Tongue (tissue), 2 donors: ENCODE measurements around the gene PCTP. TPM values are rescaled to one million over a fixed set of nuclear protein-coding genes. Genes with fewer than 3 reads are reported as not detected.
A peak's percentile ranks its signal among the peaks of the same experiment; 100 is the strongest.

Experiments
- DNase-seq: peaks from one replicate; pipeline ENCODE4 v3.0.0-alpha.2; 2015
- total RNA-seq: library from RNA; depleted of rRNA; stranded (reverse); fragments of >200 nt; gene quantifications from one replicate; pipeline ENCODE4 v1.2.3, GENCODE V29; 2014

Gene PCTP
- total RNA-seq, 1 donor from 2014 or later = 10.3 TPM

GRCh38 chr17:55757659-55758058 lies 6.8 kb downstream of the PCTP start:
- no peak for DNase-seq

DNA sequence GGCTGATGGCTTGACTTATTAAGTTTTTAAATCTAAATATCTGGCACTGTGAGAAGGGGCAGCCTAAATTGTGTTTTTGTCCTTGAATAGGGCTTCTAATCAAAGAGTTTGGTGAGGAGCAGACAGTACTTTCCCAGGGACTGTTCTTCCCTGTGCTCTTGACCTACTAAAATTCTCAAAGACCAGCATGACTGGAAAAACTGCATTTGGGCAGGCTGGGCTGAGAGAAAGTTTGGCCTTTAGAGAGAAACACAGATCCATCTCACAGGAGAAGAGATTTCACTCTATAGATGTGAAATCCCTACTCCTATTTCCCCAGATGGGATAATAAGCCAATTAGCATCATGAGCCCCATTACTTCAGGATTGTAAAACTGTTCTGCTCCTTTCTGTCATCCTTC lies 7.3 kb downstream of the PCTP start:
- DNase-seq = no peak

GRCh38 chr17:55760643-55761355 lies 9.9 kb downstream of the PCTP start:
- no peak for DNase-seq

GRCh38 chr17:55762086-55762858 lies 11.4 kb downstream of the PCTP start:
- no peak for DNase-seq

DNA sequence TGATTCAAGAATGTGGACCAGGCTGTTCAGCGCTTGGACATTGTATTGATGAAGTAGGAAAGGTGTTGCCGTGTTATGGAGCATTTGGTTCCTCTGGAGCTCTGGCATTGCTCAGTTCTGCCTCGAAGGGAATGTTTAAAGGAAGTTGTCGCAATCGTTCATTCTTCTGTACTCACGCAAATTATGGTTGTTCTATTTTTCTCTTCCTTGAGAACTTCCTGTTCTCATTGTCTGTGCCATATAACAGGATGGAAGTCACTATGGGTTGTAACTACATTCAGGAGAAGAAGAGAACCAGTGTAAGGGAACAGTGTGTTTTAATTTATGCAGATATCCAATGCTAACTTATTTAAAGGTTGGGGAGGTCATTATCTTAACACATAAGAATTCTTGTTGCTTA lies 13.0 kb downstream of the PCTP start:
- no peak for DNase-seq

DNA sequence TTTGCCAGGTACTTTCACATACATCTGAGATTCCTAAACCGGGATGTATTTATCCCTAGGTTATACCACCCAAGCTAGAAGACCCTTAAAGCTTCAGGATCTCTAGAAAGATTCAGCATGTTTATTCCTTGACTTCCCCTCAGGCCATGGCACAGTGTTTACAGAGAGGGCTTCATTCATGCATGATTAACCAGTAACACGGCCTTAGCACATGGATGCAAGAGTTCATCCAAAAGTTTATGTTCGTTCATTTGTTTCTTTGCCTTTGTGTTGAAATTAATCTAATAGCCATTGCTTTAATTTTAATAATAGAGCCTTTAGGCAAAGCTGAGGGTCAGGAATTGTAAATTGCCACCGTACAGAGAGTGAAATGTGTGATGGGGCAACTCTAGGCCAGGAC lies 13.8 kb downstream of the PCTP start:
- DNase-seq = no peak

DNA sequence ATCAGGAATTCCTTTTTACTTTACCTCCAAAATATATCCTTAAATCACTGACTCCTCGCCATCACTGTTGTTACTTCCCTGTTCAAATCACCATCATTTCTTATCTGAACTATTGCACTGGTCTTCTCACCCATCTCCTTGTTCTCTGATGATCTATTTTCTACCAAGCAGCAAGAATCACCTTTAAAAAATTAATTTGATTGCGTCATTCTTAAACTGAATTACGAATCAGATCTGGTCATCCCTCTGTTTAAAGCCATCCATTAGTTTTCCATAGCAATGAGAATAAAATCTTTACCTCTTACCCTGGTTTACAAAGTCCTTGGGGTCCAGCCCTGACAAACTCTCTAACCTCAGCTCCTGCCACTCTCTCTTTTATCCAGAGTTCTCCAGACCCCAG lies 14.6 kb downstream of the PCTP start:
- no peak for DNase-seq

DNA sequence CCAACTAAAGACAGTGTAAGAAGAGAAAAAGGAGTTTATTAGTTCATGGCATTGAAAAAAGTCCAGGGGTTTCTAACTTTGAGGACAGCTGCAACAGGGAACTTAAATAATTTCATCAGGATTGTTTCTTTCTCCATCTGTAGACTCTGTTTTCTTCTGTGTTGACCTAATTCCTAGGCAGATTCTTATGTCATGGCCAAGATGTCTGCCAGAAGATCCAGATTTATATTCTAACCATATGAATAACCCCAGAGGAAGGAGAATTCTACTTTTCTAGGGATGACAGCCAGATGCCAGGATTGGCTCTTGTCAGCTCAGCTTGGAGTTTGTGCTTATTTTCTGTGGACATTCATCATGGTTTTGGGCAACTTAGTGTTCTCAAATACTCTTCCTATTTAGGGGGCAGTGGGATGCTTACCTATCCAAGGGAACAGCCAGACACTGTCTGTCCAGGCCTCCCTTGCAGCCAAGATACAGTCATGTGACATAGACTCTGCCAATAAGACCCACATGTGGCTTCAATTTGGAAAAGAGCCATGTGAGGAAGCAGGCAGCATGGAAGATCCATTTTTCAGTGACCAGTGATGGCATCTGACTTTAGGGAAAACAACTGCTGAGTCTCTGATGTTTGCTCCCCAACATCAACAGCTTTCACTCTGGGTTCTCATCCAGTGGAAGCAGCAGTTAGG lies 18.2 kb downstream of the PCTP start:
- DNase-seq = peak; percentile 31

GRCh38 chr17:55769625-55770000 lies 18.8 kb downstream of the PCTP start:
- no peak for DNase-seq

DNA sequence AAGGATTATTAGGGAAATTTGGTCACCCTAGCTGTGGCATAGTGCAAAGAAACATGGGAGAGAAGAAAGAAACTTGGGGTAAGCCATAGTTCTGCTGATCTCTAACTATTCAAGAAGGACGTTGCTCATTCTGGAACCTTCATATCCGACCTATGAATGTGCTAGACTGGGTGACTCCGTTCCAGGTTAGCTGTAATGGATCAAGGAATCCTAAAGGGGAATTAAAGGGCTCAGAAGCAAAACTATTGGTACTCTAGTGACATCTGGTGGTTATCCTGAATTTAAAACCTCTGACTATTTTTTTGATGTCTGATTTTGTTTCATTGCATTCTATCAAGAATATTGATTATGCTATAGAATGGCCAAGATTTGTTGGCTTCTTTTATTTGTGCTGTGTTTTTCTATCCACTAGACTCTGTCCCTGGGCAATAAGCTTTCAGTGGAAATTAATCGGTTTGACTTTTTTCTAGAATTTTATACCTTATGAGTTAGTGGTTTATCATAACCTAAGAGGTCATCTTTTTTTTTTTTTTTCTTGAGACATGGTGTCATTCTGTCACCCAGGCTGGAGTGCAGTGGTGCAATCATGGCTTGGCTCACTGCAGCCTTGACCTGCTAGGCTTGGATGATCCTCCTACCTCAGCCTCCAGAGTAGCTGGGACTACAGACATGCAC lies 19.5 kb downstream of the PCTP start:
- peak; percentile 66 for DNase-seq

DNA sequence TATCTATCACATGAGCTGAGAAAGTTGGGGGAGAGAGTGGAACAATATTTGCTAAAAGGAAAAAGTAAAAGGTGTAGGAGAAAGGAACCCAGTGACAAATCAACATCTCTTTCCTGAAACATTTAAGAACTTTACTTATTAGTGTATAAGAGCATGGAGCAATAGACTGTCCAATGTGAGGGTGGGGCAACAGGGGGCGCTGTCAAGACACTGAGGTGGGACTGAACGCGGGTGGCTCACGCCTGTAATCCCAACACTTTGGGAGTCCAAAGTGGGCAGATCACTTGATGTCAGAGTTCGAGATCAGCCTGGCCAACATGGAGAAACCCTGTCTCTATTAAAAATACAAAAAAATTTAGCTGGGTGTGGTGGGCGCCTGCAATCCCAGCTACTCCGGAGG lies 21.2 kb downstream of the PCTP start:
- no peak for DNase-seq

- DNase-seq = no peak
These were observed 22.8 kb downstream of the PCTP start for GRCh38 chr17:55773671-55774070.

- DNase-seq = no peak
These were observed 24.0 kb downstream of the PCTP start for GRCh38 chr17:55774846-55775271.

DNA sequence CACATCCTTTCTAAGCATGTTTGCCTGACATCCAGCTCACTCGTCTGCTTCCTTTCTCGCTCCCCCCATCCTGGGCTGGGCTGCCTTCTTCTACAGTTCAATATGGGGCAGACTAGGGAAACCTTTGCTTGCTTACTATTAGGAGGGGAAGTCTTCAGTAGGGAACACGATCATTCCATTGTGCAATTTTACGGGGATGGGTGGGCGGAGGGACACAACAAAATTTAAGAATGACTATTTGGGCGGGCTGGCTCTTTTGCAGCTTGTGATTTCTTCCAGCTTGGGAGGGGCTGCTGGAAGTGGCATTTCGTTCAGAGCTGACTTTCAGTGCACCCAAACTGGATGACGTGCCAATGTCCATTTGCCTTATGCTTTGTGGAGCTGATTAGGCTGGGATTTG lies 25.4 kb downstream of the PCTP start:
- no peak for DNase-seq

DNA sequence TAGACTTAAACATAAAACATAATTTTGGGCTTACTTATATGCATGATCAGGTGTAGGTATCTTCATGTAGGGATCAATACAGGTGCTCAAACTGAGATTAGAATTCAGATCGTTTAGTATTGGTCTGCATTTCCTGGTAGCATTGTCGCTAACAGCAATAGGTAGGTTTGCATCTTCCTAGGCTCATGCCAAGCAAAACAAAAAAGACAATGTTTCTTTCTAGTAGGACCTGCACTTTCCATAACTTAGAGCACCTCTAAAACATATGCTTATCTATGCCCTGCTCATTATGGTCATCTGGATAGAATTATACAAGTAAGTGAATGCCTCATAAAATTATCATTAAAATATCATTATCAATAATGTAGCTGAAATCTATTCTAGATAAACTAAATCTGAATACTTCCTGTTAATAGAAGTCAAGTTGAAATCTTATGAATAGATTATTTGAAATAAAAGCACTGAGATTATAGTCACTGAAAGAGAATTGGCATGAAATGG lies 26.7 kb downstream of the PCTP start:
- no peak for DNase-seq

DNA sequence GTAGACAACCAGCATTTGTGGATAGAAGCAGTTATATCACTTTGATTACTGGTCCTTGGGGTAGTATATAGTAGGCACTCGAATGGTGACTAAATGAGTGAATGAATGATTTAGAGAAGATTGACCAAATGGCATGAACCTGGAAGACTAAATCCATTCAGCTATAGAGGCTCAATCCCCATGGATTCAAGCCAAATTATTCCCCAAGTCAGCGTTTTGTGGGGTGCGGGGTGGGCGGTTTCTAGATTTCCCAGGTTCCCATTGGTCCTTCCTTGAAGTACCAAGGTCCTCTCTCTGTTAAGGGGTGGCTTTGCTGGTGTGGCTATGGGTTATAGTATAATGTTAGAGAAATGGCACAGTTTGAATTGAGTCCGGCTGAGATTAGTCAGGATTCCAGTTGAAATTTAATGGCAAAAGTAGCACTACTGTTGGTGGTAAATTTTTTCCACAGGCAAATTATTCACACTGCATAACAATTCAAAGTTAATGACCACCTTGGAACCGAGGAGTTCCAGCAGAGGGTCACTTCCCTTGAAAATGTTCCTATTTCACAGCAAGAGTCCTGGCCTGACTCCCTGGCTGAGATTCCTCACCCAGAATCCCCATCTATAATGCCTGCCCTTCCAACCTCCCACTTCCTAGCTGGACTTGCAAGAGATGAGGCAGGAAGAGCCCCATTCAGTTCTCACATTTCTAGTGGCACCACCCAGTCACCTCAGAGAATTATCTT lies 27.7 kb downstream of the PCTP start:
- no peak for DNase-seq

DNA sequence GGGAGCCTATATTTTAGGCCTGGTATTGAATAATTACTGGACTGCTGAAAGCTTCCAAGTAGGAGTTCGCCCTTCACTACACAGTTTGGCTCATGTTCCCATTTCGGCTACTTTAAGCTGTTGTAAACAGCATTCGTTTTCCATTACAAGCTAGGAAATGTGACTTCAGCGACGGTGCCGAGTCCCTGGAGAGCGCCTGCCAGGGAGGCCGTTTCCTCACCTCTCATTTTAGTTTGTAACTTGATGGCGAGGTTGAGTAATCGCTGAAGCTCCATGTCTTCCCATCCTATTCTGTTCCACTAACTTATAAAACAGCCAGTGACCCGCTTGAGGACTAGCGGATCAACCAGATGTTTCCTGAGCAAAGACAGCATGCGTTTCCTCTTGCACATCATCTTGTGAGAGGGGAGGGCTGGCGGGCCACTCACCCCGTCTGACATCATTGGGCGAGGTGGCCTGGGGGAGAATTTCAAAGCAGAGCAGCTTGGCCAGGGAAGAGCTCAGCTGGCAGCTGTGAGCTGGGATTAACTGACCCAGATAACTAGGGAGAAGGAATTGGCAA lies 32.9 kb downstream of the PCTP start:
- DNase-seq = peak; percentile 77

- DNase-seq = no peak
These were observed 33.8 kb downstream of the PCTP start for GRCh38 chr17:55784666-55785065.

DNA sequence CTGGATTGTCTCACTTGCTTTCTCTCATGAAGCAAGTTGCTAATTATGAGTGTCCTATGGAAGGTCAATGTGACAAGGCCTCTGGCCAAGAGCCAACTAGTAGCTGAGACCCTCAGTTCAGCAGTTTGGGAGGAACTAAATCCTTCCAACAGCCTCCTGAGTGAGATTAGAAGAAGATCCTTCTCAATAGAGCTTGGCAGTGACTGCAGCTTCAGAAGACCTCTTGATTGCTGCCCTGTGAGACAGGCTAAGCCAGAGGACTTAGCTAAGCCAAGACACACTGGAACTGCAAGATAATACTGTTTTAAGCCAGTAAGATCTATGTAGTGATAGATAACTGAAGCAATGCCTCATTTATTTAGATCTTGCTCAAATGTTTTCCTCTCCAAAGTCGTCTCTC lies 34.3 kb downstream of the PCTP start:
- DNase-seq = peak; percentile 51

DNA sequence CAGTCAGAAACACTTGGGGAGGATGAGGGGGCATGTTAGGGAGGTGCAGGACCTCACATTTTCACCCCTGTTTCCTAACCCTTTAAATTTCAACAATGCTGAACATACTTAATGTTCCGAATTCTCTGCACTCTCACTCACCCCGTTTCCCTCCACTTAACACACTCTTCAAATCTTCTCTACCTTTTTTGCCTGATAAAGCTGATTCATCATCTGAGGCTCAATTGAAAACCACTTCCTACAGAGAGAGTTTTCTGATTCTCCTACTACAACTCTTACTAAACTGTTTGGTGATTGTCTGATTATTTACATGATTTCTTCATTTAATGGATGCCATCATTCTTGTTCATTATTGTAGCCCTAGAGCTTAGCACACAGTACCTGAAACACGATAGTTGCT lies 42.4 kb downstream of the PCTP start:
- no peak for DNase-seq

DNA sequence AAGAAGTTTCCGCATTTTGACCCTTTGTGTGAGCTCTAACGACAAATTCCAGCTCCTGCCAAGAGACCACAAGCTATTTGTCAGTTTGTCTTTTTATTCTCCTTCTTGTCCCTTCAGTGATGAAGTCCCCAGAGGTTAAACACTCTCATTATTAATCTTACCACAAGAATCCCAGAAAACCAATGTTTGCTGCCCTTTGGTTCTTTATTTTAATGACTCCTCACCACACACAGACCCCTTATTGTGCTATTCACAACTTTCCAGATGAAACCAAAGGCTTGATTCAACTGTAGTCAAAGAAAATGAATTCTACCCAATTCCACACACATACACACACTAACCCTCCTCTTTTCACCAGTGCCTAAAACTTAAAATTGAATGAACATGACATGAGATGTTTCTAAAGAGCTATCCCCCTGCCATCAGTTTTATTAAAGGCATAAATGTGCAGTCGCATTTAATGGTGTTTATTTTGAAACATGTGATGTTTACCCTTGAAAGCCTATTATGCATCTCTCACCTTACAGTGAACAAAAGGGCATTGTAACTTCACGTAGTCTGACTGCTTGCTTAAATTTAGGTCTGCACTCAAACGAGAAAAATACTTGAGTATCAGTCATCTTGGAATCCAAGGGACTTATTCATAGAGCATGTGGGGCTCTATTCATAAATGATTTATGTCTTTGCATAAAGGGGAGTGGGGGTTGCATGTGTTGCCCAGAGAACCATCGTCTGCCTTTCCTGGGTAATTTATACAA lies 44.1 kb downstream of the PCTP start:
- DNase-seq = no peak
